ENCODE measurements around the gene TBC1D16.
"Not testable (repeated sequence)": the region's sequence is repeated elsewhere in the genome, so short reads cannot be mapped to it uniquely, and the experiment has no call there.

The TBC1D16 gene

DNA sequence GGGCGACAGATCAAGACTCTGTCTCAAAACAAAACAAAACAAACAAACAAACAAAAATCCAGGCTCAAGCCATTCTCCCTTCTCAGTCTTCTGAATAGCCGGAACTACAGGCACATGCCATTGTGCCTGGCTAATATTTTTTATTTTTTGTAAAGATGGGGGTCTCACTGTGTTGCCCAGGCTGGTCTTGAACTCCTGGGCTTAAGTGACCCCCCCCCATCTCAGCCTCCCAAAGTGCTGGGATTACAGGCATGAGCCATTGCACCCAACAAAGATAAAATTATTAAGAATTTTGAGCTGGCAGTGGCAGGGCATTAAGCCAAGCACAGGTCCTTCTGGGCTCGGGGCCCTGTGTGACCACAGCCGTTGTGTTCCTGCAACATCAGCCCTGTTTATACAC is 126.6 kb downstream of the TBC1D16 start:
- DNase-seq, result no peak

DNA sequence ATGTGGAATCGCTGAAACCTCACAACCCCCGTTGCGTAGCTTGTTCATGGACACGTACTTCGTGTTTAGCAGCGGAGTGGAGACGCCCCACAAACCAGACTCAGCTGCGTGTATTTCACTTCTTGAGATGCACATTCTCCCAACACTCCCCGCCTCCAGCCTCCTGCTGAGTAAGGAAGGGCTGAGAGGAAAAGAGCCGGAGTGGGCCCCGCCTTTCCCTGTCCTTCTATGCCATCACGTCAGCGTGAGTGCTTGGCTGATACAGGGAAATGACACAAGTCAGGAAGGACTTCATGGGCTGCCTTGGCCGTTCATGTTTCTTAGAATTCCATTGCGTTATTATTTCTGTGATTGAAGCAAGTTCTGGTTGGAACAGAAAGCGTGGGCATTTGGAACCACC is 127.8 kb downstream of the TBC1D16 start:
- no peak for DNase-seq

DNA sequence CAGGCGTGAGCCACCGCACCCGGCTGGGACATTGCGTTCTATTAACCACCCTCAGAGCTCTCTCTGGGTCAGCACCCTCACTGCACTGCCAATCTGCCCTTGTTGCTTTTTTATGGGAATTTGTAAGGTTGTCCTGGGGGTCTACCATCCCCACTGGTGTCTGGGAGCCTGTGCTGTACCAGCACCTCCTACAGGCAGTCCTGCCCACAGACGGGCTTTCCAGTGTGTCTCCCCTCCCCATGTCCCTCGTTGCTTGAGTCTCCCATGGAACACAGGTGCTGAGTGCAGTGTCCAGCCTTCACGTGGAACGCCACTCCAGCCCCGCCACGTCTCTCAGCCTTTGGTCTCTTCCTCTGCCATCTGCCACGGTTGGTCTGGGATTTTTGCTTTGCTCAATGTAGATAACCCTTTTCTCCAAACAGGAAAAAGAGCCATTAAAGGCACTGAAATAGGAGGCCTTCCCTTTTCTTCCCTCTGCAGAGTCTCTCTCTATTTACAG is 128.4 kb downstream of the TBC1D16 start:
- DNase-seq, result no peak

DNA sequence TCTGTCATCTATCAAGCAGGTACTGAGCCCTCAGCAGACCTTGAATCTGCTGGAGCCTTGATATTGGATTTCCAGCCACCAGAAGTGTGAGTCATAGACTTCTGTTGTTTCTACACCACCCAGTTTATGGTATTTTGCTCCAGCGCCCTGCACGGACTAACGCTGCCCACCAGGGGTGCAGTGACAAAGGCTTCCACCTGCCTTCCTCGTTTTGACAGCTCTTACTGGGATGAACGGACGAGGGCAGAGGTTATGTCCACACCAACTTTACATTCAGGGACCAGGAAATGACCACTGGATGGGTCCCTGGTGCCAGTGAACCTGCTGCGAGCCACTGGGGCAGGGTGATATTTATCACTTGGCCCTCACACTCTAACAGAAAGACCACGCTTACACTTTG is 129.8 kb downstream of the TBC1D16 start:
- no peak for DNase-seq

DNA sequence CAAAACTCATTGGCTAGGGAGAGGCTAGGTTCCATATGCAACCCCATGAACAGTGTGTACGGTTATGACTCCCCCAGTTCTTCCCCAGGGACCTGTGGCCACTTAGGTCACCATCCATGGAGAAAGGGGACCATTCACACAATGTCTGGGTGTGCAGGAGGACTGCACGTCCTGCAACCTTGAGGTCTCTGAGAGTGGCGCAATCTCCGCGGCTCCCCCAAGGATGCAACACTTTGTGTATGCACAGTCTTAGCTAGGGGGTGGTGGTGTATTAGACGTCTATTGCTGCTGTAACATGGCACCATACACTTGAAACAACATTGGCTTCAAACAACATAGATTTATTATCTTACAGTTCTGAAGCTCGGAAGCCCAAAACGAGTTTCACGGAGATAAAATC is 130.8 kb downstream of the TBC1D16 start:
- DNase-seq, result no peak

DNA sequence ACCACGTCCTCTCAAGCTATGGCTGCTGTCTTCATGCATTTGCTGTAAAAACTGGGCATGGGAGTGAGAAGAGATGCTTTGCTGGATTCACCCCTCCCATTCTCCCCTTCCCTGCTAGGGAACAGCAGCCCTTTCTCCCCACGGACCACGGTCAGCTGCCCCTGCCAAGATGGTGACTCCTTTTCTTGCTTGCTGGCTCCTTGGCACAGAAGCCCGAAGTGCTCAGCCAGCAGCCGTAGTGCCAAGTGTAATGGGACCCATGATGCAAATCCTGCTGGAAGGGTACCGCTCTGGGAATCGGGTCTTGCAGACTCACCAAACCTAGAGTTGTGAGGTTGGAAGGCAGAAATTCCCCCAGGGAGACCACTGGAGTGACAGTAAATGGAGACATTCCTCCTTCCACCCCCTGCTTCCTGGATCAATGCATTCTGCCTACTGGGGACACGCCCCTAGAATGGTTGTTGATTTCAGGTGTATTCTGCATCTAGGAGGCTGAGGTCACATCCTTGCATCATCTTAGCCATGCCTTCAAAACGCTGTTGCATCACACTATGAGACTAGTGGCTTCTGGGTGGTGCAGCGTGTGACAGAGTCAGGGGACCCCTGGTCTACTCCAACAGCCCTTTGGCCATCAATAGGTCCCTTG is 133.4 kb downstream of the TBC1D16 start:
- DNase-seq, result no peak

DNA sequence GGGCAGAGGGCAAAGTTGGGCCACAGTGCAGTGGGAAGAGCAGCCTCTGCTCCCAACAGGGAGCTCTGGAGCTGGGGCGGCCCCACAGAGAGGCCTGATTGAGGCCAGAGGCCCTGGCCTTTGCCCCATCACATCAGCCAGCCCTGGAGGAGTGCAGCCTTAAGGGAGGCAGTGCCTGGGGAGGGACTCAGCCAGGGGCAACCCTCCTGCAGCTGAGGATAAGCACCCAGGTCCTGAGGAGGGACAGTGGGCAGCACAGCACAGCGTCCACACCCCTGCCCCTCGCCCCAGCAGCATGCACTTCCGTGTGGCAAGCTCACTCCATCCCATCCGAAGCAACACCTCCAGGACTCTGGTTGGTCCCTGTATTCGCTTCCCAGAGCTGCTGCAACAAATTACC is 134.5 kb downstream of the TBC1D16 start:
- no peak for DNase-seq

DNA sequence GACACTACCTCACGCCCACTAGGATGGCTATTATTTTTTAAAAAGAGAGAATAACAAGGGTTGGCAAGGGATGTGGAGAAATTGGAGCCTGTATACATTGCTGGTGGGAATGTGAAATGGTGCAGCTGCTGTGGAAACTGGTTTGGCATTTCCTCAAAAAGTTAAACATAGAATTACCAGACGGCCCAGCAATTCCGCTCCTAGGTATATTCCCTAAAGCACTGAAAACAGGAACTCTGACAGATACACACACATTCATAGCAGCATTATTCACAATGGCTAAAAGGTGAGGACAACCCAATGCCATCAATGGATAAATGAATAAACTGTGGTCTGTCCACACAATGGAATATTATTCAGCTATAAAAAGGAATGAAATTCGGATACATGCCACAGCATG is 136.1 kb downstream of the TBC1D16 start:
- DNase-seq, result no peak

DNA sequence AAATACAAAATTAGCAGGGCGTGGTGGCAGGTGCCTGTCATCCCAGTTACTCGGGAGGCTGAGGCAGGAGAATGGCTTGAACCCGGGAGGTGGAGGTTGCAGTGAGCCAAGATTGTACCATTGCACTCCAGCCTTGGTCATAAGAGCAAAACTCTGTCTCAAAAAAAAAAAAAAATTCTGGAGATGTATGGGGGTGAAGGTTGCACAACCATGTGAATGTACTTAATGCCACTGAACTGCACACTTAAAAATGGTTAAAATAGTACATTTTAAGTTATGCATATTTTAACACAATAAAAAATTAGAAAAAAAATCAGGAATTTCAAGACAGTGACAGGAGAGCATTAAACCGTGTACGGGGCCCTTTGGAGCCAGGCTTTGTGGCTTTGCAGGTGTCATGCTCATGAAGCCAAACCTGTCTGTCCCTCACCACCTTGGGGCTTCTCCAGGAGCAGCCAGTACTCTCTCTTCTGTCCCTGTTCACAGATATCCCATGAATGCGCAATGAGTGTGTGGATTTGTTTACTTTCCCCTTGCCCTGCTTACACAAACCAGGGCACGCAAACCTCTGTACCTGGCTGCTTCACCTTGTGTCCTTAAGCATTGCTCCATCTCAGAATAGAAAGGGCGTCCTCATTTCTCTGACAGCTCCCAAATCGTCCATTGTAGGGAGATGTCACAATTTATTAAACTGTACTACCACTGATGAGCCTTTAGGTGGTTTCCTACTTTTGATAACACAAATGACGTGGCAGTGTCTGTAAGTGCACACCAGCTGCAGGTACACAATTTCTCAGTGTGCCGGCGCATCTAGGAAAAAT is 138.2 kb downstream of the TBC1D16 start:
- no peak for DNase-seq

DNA sequence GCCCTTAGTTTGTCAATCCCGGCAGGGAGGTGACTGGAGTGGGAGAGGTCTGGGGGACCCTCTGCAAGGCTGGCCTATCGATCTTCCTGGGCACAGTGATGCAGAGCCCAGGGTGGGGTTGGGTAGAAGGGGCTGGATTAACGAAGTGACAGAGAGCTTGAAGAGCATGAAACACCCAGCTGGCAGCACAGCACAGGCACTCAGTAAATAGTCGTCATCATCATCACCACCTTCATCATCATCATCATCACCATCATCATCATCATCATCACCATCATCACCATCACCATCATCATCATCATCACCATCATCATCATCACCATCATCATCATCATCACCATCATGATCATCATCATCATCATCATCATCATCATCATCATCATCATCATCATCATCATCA is 142.2 kb downstream of the TBC1D16 start:
- not testable (repeated sequence) for DNase-seq

DNA sequence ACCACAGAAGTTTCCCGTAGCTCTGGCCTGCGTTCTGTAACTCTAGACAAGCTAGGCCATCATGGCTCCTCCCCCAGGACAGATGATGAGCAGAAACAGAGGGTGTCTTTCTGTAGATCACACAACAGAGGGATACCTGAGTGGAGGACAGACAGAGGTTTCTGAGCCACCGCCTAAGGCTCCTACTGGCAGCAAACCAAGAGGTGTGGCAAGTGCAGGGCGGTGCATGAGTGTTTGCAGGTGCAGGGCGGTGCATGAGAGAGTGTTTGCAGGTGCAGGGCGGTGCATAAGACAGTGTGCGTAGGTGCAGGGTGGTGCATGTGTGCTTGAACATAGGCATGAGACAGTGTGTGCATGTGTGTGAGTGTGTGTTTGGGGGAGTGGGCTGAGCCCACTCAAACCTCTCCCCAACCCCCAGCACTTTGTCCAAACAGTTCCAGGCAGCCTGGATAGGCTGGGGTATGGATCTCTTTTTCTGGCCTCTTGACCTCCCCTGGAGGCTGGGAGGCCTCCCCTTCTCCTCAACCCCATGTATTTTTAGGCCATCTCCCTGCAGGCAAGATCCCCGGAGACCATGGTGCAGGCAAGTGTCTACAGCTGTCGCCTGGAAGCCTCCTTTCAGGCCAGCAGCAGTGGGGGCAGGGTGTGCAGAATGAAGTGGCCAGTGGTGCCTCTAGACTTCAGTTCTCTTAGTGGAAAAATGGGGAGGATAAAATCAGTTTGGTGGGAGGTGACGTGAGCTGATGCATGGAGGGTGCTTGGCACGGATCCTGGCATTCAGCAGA is 143.0 kb downstream of the TBC1D16 start:
- no peak for DNase-seq

DNA sequence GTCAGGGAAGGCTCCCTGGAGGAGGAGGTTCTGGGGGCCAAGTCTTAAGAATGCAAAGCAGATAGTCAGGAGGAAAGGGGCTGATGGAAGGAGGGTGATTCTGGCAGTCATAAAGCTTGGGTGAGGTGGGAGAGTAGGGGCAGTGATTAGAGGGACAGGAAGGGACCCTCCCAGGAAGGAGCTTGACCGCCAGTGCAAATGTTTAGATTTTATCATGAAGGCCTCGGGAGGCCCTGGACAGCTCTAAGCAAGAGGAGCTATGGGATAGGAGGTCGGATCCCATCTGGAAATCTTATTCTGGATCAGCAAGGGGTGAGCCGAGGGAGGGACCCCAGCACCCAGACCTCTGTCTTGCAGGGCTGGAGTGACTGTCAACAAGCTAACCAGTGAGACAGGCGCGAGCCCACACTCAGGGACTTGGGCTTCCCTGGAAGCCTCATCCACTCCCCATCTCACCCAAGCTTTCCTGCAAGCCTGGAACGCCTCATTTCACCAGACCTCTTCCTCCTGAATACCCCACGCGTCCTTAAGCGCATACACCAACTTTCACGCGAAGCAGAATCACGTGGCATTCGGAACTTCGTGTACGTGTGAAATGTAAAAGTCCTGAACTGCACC is 144.4 kb downstream of the TBC1D16 start:
- no peak for DNase-seq

DNA sequence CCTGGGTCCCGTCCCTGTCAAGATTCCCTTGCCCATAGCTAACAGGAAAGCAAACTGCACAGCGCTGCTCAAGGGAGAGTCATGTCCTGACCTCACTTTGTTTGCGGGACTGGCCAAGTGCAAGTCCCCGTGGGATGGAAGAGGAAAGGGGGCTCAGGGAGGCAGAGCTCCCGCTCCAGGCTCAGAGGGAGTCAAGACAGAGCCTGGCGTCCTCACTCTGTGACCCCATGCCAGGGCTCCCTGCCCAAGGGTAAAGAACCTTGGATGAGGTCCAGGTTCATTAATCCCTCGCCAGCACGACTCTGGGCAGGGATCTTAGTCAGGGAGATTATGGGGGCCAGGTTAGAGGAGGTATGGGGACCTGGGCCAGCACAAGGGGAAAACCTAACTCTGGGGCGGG is 145.0 kb downstream of the TBC1D16 start:
- DNase-seq, result no peak

DNA sequence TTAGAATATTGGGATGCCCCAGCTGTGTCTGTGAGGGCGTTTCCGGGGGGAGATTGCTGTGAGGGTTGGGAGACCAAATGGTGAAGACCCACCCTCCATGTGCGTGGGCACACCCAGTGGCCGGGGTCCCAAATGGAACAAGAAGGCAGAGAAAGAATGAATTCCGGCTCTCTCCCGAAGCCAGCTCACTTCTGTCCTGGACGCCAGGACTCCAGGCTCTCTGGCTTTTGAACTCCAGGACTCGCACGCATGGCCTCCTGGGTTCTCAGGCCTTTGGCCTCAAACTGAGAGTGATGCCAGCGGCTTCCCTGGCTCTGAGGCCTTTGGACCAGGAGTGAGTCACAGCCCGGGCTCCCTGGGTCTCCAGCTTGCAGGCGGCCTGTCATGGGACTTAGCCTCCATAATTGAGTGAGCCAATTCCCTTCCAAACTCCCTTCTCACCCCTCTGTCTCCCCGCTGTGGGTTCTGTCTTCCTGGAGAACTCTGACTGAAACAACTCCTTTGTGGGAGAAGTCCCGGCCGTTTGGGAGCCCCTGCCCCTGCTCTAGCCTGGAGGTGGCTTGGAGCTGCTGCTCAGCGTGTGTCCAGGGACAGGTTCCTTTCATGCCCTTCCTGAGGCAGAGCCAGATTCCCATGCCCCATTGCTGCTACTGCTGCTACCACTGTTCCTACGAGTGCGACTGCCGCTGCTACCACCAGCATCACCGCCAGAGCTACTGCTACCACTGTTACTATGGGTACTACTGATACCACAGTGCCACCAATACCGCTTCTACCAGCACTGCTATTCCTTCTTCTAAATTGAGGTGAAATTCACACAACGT is 146.6 kb downstream of the TBC1D16 start:
- DNase-seq, result no peak

DNA sequence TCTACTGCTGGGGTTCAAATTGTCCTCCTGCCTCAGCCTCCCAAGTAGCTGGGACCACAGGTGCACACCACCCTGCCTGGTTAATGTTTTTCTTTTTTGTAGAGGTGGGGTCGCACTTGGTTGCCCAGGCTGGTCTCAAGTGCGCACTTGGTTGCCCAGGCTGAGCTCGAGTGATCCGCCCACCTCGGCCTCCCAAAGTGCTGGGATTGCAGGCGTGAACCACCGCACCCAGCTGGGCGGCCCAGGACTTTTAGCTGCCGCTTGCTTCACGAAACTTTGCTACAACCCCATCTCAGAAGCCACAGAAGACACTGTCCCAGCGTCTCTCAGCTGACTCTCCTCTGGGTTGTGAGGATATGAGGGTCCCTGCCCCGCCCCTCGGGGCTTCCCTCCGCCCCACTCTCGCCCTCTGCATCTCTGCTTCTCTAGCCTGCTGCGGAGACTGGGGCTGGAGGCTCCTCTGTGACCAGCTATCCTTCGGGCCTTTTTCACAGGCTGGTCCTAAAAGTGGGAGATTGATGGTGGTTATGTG is 147.6 kb downstream of the TBC1D16 start:
- DNase-seq, result no peak

DNA sequence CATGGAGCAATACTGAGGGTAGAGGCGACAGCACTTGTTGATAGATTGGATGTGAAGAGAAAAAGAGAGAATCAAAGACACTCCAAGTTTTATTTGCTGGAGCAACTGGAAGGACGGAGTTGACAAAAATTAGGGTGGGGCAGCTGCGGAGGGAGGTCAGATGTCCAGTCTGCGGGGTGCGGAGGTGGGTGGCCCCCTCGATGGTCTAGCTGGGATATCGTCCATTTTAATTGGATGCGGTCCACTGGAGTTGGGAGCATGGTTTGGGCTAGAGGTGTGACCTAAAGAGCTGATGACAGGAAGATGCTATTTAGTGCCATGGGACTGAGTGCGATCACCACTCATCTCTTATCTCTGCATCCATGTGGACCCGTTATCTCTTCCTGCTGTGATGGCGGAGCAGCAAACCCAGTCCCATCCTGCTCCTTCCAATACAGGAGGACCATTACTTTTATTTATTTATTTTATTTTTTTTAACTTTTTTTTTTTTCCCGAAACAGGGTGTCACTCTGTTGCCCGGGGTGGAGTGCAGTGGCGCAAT is 148.2 kb downstream of the TBC1D16 start:
- no peak for DNase-seq

DNA sequence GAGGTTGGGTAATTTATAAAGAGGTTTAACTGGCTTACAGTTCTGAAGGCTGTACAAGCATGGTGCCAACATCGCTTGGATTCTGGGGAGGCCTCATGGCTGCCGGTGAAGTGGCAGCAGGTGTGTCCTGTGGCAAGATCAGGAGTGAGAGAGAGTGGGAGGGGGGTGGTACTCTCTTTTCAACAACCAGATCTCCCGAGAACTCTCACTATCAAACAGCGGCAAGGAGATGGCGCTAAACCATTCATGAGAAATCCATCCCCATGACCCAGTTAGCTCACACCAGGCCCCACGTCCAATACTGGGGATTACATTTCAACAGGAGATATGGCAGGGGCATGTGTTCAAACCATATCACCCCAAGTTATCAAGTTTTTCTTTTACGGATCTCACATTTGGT is 152.5 kb downstream of the TBC1D16 start:
- DNase-seq, result no peak

All from suppressor macrophage treated with lipopolysaccharide for 4 hours (primary cell).